Glomerular visceral epithelial cell (primary cell): ENCODE data around the gene SLC25A4.

ENCODE experiments used
- DNase-seq: peaks from one replicate; pipeline ENCODE4 v3.0.0-alpha.2; 2016; ENCODE audit errors: extremely low spot score

SLC25A4 gene

DNA sequence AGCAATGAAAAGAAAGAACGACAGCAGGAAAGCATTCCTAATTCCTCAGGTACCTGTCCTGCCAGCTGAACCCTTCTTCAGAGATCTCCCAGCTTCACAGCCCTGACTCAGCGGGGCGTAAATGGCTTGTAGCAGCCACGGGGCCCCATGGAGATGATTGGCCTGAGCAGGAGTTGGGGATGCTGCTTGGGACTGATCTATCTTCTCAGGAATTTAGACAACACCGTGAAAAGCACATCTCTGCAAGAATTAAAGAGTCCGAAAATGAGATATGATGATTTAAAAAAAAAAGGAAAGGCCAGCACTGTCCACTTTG, 22.5 kb upstream of the SLC25A4 start:
- DNase-seq: no peak

DNA sequence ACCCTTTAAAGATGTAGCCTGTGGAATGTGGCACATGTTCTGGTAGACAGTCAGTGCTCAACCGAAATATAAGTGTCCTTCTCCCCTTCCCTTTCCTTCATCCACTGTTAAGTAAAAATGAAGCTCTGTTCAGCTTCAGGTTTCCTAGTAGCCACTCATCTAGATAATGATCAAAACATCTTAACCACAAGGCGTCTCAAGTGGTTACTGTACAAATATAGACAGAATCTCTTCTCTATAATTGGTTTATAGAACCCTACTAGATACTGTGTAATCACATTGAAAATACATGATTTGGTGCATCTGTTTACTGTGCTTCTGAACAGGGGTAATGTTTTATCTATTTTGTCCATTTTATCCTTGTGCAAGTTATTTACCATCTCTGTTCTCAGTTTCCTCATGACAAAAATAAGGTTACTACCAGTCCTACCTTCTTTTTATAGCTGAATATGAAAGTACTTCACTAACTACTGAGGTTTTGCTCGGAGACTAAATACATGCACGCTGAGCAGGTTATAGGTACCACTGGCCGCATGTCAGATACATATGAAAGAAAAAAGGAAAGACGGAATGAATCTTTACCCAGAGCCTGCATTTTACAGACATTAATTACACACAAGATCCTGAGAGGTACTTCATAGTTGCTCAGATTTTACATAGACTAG, 20.3 kb upstream of the SLC25A4 start:
- no peak for DNase-seq

DNA sequence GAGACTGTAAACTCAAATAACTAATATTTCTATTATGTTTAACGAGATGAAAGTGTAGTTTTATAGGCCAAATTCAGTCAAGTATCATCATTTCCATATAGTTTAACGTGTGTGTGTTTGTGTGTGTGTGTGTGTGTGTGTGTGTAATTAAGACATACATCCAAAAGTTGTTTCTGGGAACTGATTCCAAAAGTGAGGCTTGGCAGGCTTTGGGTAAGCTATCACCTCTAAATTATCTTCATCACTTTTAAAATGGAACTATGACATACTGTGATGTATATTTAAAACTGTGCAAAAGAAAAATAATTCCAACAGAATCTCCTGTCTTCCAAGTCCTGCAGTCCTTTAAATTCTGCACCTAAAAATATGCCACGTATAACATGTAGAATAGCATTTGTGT, 19.1 kb upstream of the SLC25A4 start:
- DNase-seq: no peak

DNA sequence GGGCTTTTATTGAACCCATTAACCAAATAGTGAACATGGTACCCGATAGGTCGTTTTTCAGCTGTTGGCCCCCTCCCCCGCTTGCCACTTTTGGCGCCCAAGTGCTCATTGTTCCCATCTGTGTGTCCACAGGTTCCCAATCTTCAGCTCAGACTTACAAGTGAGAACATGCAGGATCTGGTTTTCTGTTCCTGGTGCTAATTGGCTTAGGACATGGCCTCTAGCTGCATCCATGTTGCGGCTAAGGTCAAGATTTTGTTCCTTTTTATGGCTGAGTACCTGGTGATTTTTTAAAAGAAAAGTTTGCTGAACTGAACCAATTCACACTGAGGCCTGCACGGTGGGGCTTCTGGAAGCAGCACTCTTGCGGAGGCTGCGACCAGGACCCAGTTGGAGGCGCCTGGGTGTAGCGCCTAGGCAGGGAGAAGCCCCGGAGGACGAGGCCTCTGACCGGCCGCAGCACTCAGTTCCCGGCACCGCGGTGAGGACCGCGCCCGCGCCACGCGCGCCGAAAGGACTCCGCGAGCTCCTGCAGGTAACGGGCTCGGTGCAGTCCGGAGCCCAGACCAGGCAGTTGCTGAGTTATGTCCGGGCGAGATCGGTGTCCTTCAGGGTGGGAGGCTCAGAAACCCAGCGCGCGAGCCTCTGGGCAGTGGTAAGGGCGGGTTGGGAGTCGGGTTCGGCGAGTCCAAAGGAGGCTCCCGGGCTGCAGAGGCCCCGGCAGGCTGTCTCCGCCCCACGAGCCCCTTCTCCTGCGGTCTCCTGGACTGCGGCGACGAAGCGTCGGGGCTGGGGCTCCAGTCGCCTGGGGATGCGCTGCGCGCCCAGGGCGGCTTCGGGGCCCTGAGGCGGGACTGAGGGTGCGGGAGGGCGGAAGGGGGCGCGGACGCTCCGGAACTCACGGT, 15.8 kb upstream of the SLC25A4 start:
- DNase-seq: peak; percentile 12

DNA sequence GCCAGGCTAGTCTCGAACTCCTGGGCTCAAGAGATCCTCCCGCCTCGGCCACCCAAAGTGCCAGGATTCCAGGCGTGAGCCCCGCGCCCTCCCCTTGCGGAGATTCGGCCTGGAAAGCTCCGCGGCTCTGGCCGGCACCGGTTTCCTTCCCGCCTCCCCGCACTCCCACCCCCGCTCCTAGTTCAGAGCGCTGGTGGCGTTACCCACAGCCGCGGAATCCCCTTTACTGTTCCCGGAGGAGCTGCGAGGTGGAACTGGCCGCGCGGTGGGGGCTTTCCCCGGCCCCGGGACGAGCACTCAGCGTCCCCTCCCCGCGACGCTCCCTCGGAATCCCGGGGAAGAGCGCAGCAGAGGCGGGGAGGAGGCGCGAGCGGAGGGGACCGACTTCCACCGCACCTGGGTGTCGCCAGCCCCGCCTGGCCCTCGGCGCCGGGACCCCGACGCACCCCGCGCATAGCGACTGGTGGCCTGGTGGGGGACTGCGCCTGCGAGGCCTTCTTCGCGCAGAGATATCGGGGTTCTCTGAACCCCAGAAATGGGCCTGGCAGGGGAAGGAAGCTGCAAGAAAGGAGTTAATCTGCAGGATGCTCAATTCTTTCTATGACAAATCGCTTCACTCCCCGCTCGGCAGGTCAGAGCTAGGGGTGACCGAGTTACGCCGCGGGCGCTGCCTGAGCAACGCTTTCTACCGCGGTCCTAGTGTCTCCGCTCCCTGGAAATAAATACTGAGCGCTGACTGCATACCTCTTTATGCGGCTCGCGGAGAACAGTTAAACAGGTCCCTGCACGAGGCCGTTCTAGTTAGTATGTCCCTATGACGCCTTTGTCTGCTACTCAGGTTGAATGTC, 14.6 kb upstream of the SLC25A4 start:
- no peak for DNase-seq

DNA sequence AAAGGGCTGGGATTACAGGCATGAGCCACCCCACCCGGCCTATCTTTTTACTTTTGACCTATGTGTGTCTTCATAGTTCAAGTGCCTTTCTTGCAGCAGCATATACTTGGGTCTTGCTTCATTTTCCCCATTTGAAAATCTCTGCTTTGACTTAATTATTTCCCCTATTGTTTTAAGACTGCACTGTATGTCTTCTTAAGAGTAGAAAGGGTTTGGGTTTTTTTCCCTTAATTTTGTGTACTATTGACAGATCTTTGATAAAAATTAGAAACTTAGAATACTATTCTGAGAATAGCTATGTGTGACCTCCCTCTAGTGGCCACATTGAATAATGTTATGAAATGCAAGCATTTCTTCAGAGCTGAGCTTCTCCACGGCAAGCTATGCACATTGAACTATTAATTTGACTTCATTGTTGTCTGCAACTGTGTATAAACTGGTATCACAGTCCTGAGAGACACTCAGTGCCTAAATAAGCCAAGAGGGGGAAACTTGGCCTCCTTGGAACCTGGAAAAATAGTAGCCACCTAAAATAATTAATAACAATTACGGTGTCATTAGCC, 8.7 kb upstream of the SLC25A4 start:
- peak; percentile 49 for DNase-seq

DNA sequence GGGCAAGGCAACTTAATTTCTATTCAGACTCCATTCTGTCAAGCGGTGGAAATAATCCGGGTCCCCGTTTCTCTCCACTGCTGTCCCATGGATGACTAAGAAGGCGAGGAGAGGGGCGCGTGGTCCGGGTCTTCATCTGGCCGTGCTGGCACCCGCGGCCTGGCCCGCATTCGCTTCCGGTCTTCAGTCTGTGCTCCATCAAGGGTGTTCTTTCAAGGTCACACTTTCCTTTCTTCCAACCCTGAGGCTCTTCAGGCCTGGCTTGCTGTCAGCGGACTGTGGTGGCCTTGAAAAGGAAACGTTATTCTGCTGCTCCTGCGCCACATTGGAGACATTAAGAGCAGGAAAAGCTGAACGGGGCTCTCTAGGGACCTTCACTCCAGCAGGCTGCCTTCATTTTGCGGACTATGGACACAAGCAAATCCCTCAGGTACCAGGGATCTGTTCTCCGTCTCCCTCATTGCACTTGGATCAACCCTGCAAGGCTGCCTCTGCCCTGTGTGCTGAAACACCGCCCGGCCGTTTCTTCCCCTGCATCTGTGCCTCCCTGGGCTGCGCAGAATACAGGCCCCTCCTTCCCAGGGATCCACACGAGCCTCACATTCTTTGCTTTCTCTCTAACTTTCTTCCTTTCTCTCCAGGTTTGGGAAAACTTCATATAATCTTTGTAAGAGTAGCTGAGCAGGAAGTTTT, 5.7 kb upstream of the SLC25A4 start:
- DNase-seq: no peak

DNA sequence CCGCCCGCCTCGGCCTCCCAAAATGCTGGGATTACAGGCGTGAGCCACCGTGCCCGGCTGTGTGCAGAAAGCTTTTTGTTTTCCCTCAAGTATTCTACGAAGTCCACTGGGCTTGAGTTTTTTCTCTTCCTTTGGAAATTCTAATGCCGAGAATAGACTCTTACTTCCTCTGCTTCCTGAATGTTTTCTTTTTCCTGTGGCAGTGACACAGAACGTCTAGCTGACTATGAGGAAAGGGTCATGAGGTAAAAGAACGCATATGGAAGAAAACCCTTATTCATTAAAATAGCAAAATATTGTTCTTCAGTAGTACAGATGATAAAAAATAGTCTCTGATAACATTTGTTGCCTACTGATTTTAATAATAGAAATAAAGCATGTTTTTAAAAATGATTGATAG, 4.9 kb upstream of the SLC25A4 start:
- DNase-seq: no peak

DNA sequence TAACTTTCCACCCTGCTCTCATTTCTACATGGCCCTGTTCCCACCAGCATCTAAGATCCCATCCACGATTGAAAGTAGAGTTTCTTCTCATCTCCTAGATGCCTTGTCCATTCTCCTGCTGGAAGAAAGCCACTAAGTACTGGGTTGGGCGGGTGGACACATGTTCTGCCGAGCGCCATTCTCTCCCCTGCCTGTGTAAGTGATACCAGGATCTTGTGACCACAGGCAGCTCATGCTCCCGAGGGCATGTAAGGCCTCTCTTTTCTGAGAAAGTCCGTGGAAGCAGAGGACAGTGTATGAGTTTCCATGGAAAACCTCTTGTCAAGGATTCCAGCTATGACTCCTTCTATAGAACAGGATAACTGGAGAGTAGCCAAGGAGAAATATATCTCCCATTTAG, 3.3 kb upstream of the SLC25A4 start:
- no peak for DNase-seq

DNA sequence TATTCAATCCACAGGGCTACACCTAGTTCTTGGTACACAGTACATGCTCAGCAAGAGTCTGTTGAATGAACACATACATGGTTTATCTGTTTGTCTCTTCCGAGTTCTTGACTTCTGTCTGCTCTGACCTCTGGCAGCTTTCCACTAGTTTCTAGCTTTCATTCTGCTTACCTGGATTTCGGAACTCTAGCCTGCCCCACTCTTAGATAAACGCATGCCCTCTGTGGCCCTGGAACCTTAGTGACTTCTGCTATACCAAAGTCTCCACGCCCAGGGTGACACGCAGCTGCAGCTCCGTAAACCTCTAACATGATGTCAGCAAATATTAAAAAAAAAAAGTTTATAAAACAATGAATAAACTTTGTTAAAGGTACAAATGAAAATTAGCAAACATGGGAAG, 1.3 kb upstream of the SLC25A4 start:
- DNase-seq: no peak

DNA sequence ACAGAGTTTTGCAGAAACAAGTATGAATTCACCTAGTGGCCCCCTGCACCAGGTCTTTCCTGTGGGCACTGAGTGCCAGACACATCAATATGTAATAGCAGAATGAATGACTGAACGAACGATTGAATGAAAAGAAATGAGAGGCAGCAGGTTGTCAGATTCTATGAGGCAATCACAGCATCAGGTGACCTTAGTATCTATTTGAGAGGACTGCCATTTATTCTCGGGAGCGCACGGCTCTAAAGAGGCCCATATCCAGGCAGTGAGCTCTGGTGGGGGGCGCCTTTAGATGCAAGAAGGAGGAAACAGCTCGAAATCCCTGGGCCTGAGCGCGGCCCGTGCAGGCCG, 528 bp upstream of the SLC25A4 start:
- no peak for DNase-seq

DNA sequence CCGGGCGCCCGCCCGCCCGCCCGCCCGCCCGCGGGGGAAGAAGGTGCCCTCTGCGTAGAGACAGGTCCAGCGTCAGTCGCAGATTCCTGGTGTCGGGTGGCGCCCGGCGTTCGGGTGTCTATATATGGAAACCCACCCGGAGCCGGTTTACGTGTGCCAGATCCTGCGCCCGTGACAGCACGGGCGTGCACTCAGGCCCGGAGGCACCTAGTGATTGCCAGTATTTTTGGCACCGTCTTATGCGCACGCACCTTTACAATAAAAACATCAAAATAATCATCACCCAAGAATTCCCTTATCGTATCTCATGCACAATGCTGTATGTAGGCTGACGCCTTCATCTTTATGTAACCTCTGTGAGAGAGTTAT, 519 bp downstream of the SLC25A4 start:
- peak; percentile 51 for DNase-seq

DNA sequence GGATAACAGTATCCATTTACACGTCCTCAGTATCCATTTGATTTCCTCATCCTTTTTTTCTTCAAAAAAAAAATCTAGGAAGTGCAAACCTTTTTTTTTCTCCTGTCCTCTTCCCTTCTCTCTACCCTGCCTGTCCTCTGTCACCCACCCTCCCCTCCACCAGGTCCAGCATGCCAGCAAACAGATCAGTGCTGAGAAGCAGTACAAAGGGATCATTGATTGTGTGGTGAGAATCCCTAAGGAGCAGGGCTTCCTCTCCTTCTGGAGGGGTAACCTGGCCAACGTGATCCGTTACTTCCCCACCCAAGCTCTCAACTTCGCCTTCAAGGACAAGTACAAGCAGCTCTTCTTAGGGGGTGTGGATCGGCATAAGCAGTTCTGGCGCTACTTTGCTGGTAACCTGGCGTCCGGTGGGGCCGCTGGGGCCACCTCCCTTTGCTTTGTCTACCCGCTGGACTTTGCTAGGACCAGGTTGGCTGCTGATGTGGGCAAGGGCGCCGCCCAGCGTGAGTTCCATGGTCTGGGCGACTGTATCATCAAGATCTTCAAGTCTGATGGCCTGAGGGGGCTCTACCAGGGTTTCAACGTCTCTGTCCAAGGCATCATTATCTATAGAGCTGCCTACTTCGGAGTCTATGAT, 1.7 kb downstream of the SLC25A4 start:
- no peak for DNase-seq

DNA sequence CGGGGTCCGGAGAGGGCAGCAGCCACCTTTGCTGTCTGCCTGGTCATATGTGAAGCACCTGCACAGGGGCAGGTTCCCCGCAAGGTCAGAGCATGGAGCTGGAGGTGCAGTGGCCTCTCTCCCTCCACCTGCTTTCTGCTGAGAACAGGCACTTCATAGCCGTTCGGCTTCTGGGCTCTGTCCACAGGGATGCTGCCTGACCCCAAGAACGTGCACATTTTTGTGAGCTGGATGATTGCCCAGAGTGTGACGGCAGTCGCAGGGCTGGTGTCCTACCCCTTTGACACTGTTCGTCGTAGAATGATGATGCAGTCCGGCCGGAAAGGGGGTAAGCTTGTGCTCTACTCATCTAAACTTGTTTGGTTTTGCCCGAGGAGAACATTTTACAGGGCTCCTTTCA, 2.5 kb downstream of the SLC25A4 start:
- DNase-seq: no peak

DNA sequence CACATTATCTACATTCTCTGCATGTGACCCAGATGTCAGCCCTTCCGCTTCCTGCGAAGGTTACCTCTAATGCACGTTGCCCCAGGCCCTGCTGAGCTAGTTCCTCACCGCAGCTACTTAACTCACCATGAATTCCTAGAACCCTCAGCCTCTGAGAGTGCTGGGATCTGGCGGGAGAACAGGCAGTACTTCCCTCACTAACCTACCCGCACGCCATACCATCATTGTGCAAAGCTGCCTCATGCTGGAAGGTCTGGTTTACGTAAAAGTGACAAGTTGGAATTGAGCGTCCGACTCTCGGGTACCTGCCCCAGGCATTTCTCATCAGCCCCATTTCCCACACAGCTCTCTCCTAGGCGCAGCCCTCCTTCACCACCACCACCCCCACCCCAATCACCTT, 6.3 kb downstream of the SLC25A4 start:
- no peak for DNase-seq

DNA sequence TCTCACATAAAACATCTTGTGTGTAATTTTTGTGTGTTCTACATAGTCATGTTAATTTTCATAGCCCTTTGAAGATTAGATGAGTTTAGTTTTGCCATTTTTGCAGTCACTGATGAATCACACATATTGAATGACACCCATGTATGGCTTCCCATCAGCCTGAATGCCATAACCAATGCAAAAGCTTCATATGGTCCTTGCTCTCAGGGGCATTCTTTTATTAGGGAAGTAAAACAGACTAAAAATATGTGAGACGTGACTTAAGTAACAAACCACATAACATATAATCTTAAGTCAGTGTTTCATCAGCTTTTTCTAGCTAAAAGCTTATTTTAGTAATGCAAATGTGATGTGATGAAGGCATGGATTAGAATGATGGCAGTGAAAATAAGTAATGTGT, 8.2 kb downstream of the SLC25A4 start:
- no peak for DNase-seq

DNA sequence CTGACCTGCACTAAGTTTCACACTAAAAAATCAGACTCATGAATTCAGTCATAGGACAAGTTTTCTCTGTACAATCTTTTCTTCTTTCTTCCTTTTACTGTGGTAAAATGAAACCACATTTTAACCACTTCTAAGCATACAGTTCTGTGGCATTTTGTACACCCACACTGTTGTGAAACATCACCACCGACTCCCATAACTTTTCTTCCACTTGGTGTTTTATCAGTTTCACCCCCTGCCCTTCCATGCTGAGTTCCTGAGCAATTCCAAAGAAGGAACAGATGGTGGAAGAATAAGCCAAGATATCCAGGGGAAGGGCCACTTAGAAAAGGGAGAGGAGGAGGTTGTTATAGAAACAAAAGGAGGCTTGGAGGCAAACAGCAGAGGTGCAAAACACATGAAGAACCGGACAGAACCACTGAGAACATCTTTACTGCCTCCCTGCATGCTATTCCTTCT, 22.6 kb downstream of the SLC25A4 start:
- peak; percentile 41 for DNase-seq

DNA sequence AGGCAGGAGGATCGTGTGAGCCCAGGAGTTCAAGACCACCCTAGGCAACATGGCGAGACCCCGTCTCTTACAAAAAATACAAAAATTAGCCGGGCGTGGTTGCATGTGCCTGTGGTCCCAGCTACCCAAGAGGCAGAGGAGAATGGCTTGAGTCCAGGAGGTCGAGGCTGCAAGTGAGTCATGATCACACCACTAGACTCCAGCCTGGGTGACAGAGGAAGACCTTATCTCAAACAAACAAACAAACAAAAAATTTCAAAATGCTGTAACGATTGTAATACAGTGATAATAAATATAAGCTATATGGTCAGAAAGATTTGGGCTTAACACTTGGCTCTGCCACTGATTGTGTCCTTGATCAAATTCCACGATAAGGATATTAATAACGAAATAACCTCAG, 24.2 kb downstream of the SLC25A4 start:
- no peak for DNase-seq

DNA sequence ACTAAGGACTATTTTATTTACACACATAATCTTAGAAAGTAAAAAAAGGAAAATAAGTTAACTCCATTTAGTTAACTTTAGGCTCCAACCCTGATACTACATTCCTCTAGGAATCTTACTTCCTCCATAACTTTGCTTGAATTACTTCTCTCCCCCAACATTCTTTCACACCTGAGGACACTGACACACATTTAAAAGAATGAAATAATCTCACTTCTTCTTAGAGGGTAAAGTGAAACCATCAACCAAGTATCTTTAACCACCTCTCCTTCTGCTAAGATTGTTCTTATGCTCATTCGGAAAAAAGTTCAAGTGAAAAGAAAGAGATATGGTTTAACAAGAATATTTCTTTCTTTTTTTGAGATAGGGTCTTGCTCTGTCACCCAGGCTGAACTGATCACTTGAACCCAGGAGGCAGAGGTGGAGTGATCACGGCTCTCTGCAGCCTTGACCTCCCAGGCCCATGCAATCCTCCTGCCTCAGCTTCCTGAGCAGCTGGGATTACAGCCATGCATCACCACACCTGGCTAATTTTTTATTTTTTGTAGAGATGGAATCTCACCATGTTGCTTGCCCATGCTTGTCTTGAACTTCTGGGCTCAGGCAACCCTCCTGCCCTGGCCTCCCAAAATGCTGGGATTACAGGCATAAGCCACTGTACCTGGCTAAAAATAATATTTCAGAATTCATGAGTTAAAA, 28.5 kb downstream of the SLC25A4 start:
- no peak for DNase-seq

DNA sequence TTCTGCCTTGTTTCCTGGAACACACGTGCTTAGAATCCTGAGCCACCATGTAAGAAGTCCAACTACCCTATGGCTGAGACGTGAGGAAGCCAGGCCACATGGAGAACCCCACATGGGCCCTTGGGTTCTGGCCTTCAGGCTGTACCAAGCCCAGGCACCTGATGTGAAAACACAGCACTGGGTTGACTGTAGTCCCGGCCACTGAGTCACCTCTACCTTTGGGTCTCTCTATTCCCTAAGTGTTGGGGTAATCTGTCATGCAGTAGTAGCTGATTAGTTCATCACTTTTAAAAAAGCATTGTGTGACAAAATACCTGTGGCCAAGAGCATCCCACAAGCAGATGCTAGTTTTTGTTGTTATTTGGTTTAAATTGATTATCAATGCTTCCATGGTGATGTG, 36.4 kb downstream of the SLC25A4 start:
- DNase-seq: no peak

DNA sequence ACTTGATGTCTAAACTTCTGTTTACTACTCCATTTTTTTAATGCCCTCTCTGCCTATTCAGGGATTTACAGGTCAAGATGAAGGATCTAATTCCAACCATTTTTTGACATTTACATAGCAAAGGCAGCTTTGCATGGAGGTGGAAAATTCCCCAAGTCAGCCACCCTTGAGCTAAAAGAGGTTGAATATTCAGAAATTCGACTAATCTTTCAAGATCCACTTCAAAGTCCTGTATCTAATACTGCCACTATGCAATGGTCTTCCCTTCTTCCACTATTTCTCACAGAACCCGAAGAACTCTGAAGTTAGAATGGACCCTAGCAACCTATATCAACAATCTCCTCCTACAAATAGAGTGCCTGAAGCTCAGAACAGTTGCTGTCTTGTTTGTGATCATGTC, 39.2 kb downstream of the SLC25A4 start:
- DNase-seq: no peak
